ENCODE data around the gene CD55. TPM values are rescaled to one million over a fixed set of nuclear protein-coding genes. Genes with fewer than 3 reads are reported as not detected.

The CD55 gene
- total RNA-seq, 2 donors from 2014 or later = 22.8 to 30.2 TPM

GRCh38 chr1:207315435-207315834, 6.0 kb upstream of the CD55 start:
- Histone ChIP-seq H3K9me3 (no peaks in the 10 kb centered on the region), H3K27ac (no peak overlapping the region), H3K27me3 (replicated peaks; ENCODE audit: insufficient read depth) (no peaks in the 10 kb centered on the region), H3K36me3 (no peaks in the 10 kb centered on the region), H3K4me3 (no peak overlapping the region), H3K4me1 (replicated peaks) (no peaks in the 10 kb centered on the region)
- TF ChIP-seq POLR2AphosphoS5 (IDR thresholded peaks at IDR 0.05) = no peak
- no peak for TF ChIP-seq POLR2A (IDR thresholded peaks at IDR 0.05)
- TF ChIP-seq CTCF (IDR thresholded peaks at IDR 0.05) = no peak
- intact Hi-C loops (cut with DNase I) = no loop called here
- no peak for DNase-seq (ENCODE audit: low spot score)
- WGBS = 92% methylated on average over 3 of the region's 3 CpGs

GRCh38 chr1:207316141-207316540, 5.3 kb upstream of the CD55 start:
- Histone ChIP-seq H3K27me3 (replicated peaks; ENCODE audit: insufficient read depth) (no peaks in the 10 kb centered on the region), H3K4me3 (no peak overlapping the region), H3K9me3 (no peaks in the 10 kb centered on the region), H3K4me1 (replicated peaks) (no peaks in the 10 kb centered on the region), H3K36me3 (no peaks in the 10 kb centered on the region), H3K27ac (peak overlapping the region in 1 of 2 donors; percentile 68)
- TF ChIP-seq CTCF (IDR thresholded peaks at IDR 0.05) = peak in 2 of 4 experiments; percentile 16 to 40
- TF ChIP-seq POLR2AphosphoS5 (IDR thresholded peaks at IDR 0.05) = no peak
- no peak for TF ChIP-seq POLR2A (IDR thresholded peaks at IDR 0.05)
- DNase-seq (ENCODE audit: low spot score) = peak; percentile 59
- intact Hi-C loops (cut with DNase I) = no loop called here

GRCh38 chr1:207316622-207317391, 4.7 kb upstream of the CD55 start:
- DNase-seq (ENCODE audit: low spot score) = peak; percentile 93
- no peaks in the 10 kb centered on the region for H3K4me1 ChIP-seq (replicated peaks)
- TF ChIP-seq POLR2A (IDR thresholded peaks at IDR 0.05) = no peak
- peak; percentile 94 for TF ChIP-seq POLR2AphosphoS5 (IDR thresholded peaks at IDR 0.05)
- H3K4me3 ChIP-seq = no peak overlapping the region
- intact Hi-C loops (cut with DNase I) = no loop called here
- peak overlapping the region; percentile 44 to 68 for H3K27ac ChIP-seq
- WGBS = 30% methylated on average over 6 of the region's 6 CpGs
- H3K36me3 ChIP-seq = no peaks in the 10 kb centered on the region
- no peaks in the 10 kb centered on the region for H3K27me3 ChIP-seq (replicated peaks; ENCODE audit: insufficient read depth)
- no peaks in the 10 kb centered on the region for H3K9me3 ChIP-seq

- intact Hi-C loops (cut with DNase I) = no loop called here
- H3K36me3 ChIP-seq = no peaks in the 10 kb centered on the region
- WGBS = 90% methylated on average over 3 of the region's 3 CpGs
These were observed 3.9 kb upstream of the CD55 start for GRCh38 chr1:207317561-207317960.

GRCh38 chr1:207318072-207318619, 3.3 kb upstream of the CD55 start:
- no peak for TF ChIP-seq CTCF (IDR thresholded peaks at IDR 0.05)
- no peak for TF ChIP-seq POLR2A (IDR thresholded peaks at IDR 0.05)
- no peak for TF ChIP-seq POLR2AphosphoS5 (IDR thresholded peaks at IDR 0.05)

More at GRCh38 chr1:207317561-207317960, 3.9 kb upstream of the CD55 start:
- H3K27me3 ChIP-seq (replicated peaks; ENCODE audit: insufficient read depth) = no peaks in the 10 kb centered on the region
- peak overlapping the region in 1 of 2 donors; percentile 68 for H3K27ac ChIP-seq
- H3K9me3 ChIP-seq = no peaks in the 10 kb centered on the region
- H3K4me3 ChIP-seq = no peak overlapping the region
- no peak for TF ChIP-seq POLR2AphosphoS5 (IDR thresholded peaks at IDR 0.05)
- no peak for TF ChIP-seq CTCF (IDR thresholded peaks at IDR 0.05)
- TF ChIP-seq POLR2A (IDR thresholded peaks at IDR 0.05) = no peak
- no peak for DNase-seq (ENCODE audit: low spot score)
- H3K4me1 ChIP-seq (replicated peaks) = peaks cover 3% of the 10 kb centered on the region

More at GRCh38 chr1:207318072-207318619, 3.3 kb upstream of the CD55 start:
- no peaks in the 10 kb centered on the region for H3K9me3 ChIP-seq
- 89% methylated on average over 3 of the region's 3 CpGs for WGBS
- intact Hi-C loops (cut with DNase I) = no loop called here
- H3K4me3 ChIP-seq = no peak overlapping the region
- no peaks in the 10 kb centered on the region for H3K27me3 ChIP-seq (replicated peaks; ENCODE audit: insufficient read depth)
- no peaks in the 10 kb centered on the region for H3K36me3 ChIP-seq
- H3K4me1 ChIP-seq (replicated peaks) = peaks cover 3% of the 10 kb centered on the region
- peak overlapping the region in 1 of 2 donors; percentile 68 for H3K27ac ChIP-seq
- DNase-seq (ENCODE audit: low spot score) = no peak

Data from prostate gland (tissue), 2 donors.